ENCODE results near the gene EFCAB11. TPM values are rescaled to one million over a fixed set of nuclear protein-coding genes. Genes with fewer than 3 reads are reported as not detected.
A peak's percentile ranks its signal among the peaks of the same experiment; 100 is the strongest.

Gene EFCAB11
- total RNA-seq, 1 experiment from 2014 or later = 18.1 TPM

DNA sequence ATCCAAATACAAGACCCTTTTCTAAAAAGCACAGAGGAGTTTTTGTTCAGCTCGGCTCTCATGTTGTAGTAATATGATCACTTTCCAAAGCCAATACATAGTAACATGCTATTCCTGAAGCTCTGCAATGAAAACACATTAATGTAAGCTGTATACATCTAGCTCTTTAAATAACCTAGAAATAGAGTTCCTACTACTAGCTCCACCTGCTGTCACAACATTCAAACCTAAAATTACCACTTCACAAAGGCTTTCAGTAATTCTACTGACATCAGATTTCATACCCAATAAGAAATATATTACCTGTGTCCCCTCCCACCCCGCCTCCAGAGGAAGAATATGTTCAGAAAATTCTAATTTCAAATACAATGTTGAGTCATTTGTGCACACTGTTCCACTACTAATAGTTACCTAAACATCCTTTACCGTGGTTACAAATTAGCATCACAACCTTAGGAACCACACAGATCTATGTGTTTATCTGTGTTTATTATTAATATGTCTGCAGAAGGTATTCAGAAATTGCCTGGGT lies 17.8 kb downstream of the EFCAB11 start:
- H3K79me2 ChIP-seq (ENCODE audit: insufficient read depth, low read length) = no peaks in the 10 kb centered on the region
- intact Hi-C loops (cut with micrococcal nuclease) = no loop called here
- H3K36me3 ChIP-seq (ENCODE audit: control insufficient read depth in 1 of 2, insufficient read depth in 2 of 2, low read length in 2 of 2) = no peaks in the 10 kb centered on the region
- no peaks in the 10 kb centered on the region for H3K9me2 ChIP-seq (ENCODE audit: insufficient read depth)
- no TSS peak for BruUV-seq (replicated peaks)
- no peaks in the 10 kb centered on the region for H3K9me3 ChIP-seq (ENCODE audit: control insufficient read depth in 1 of 2, insufficient read depth in 1 of 2, low read depth in 1 of 2, low read length in 2 of 2)
- ChIA-PET CTCF (interaction anchor here (0.8 to 1.8 kb wide), 5 partner anchors 10 to 909 kb away, joined by 3 to 9 read pairs (median 4); no protein-coding TSS in a partner anchor), POLR2A (no interaction called here), RAD21 (ENCODE audit: low non-redundant PET in 1 of 2, low total read pairs in 2 of 2, uncharacterized antibody in 2 of 2, unreplicated experiment in 2 of 2) (no interaction called here)
- TF ChIP-seq, protein P1, sequence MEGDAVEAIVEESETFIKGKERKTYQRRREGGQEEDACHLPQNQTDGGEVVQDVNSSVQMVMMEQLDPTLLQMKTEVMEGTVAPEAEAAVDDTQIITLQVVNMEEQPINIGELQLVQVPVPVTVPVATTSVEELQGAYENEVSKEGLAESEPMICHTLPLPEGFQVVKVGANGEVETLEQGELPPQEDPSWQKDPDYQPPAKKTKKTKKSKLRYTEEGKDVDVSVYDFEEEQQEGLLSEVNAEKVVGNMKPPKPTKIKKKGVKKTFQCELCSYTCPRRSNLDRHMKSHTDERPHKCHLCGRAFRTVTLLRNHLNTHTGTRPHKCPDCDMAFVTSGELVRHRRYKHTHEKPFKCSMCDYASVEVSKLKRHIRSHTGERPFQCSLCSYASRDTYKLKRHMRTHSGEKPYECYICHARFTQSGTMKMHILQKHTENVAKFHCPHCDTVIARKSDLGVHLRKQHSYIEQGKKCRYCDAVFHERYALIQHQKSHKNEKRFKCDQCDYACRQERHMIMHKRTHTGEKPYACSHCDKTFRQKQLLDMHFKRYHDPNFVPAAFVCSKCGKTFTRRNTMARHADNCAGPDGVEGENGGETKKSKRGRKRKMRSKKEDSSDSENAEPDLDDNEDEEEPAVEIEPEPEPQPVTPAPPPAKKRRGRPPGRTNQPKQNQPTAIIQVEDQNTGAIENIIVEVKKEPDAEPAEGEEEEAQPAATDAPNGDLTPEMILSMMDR (IDR thresholded peaks at IDR 0.05 in 2 of 3, conservative IDR thresholded peaks at IDR 0.05 in 1 of 3; ENCODE audit: borderline replicate concordance in 1 of 3, insufficient read depth in 1 of 3, low read depth in 2 of 3, low read length in 2 of 3) = peak in 1 of 3 experiments; percentile 13; a peak in 1 of 6 replicates
- TF ChIP-seq ELF1 (IDR thresholded peaks at IDR 0.05; ENCODE audit: borderline replicate concordance, low read depth) = no peak
- no peak for ATAC-seq
- H3K27me3 ChIP-seq (ENCODE audit: insufficient read depth, low read length) = no peaks in the 10 kb centered on the region
- 0 out of 4 replicates have a peak, but pooled peaks cover 0 to 3% of the 10 kb centered on the region in 2 experiments for H3K4me1 ChIP-seq (ENCODE audit: control insufficient read depth in 1 of 2, insufficient read depth in 2 of 2, low read length in 2 of 2)
- H2AFZ ChIP-seq (ENCODE audit: low read depth, low read length, poor library complexity, severe bottlenecking) = no peak overlapping the region
- H4K20me1 ChIP-seq (ENCODE audit: insufficient read depth) = no peaks in the 10 kb centered on the region
- no peak for DNase-seq (ENCODE audit: low read depth, low spot score)
- no peak overlapping the region for H3K4me3 ChIP-seq (replicated peaks in 1 of 2; ENCODE audit: low read depth in 1 of 2, low read length in 2 of 2)
- H3K4me2 ChIP-seq (ENCODE audit: low read length) = no peak overlapping the region
- no peak overlapping the region for H3K27ac ChIP-seq (ENCODE audit: low read depth, low read length)
- H3K9ac ChIP-seq (ENCODE audit: low read length) = no peak overlapping the region

DNA sequence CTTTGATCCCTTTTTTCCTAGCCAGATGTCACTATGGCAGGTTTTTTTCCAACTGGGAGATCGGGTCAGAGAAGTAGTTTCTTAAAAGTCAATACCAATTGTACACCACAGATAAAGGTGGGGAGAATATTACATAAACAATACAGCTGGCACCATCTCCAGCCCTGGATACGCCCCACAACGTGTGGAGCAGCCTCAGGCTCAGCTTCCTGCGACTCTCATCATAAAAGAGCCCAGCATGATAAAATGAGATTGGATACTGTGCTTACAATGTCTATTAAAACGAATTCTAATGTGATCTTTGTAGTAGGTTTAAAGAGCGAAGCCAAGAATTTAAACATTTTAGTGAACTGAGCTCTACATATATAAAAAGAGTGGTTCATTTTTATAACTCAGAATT lies 21.5 kb downstream of the EFCAB11 start:
- CTCF ChIA-PET = no interaction called here
- TF ChIP-seq CEBPB (IDR thresholded peaks at IDR 0.05; ENCODE audit: low read depth) (no peak), ZFX (IDR thresholded peaks at IDR 0.05) (no peak), ELF1 (IDR thresholded peaks at IDR 0.05; ENCODE audit: borderline replicate concordance, low read depth) (no peak), FOSL1 (IDR thresholded peaks at IDR 0.05; ENCODE audit: low read depth) (no peak), EGR1 (IDR thresholded peaks at IDR 0.05; ENCODE audit: low read depth) (no peak)
- TF ChIP-seq, protein P2, sequence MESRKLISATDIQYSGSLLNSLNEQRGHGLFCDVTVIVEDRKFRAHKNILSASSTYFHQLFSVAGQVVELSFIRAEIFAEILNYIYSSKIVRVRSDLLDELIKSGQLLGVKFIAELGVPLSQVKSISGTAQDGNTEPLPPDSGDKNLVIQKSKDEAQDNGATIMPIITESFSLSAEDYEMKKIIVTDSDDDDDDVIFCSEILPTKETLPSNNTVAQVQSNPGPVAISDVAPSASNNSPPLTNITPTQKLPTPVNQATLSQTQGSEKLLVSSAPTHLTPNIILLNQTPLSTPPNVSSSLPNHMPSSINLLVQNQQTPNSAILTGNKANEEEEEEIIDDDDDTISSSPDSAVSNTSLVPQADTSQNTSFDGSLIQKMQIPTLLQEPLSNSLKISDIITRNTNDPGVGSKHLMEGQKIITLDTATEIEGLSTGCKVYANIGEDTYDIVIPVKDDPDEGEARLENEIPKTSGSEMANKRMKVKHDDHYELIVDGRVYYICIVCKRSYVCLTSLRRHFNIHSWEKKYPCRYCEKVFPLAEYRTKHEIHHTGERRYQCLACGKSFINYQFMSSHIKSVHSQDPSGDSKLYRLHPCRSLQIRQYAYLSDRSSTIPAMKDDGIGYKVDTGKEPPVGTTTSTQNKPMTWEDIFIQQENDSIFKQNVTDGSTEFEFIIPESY (IDR thresholded peaks at IDR 0.05; ENCODE audit: extremely low read depth, insufficient replicate concordance, low read length) = no peak
- TF ChIP-seq, protein P1 (IDR thresholded peaks at IDR 0.05 in 2 of 3, conservative IDR thresholded peaks at IDR 0.05 in 1 of 3; ENCODE audit: borderline replicate concordance in 1 of 3, insufficient read depth in 1 of 3, low read depth in 2 of 3, low read length in 2 of 3) = no peak
- POLR2A ChIA-PET = no interaction called here

More for the DNA sequence above, 21.5 kb downstream of the EFCAB11 start:
- Histone ChIP-seq H3K9me2 (ENCODE audit: insufficient read depth) (no peaks in the 10 kb centered on the region), H3K79me2 (ENCODE audit: insufficient read depth, low read length) (no peaks in the 10 kb centered on the region), H4K20me1 (ENCODE audit: insufficient read depth) (no peaks in the 10 kb centered on the region), H3K9ac (ENCODE audit: low read length) (no peak overlapping the region), H3K9me3 (ENCODE audit: control insufficient read depth in 1 of 2, insufficient read depth in 1 of 2, low read depth in 1 of 2, low read length in 2 of 2) (no peaks in the 10 kb centered on the region), H3K4me3 (replicated peaks in 1 of 2; ENCODE audit: low read depth in 1 of 2, low read length in 2 of 2) (no peak overlapping the region), H3K27ac (ENCODE audit: low read depth, low read length) (no peak overlapping the region), H3K27me3 (ENCODE audit: insufficient read depth, low read length) (no peaks in the 10 kb centered on the region), H3K4me1 (ENCODE audit: control insufficient read depth in 1 of 2, insufficient read depth in 2 of 2, low read length in 2 of 2) (no peaks in the 10 kb centered on the region), H2AFZ (ENCODE audit: low read depth, low read length, poor library complexity, severe bottlenecking) (no peak overlapping the region), H3K36me3 (ENCODE audit: control insufficient read depth in 1 of 2, insufficient read depth in 2 of 2, low read length in 2 of 2) (no peaks in the 10 kb centered on the region; a peak in 1 of 4 replicates), H3K4me2 (ENCODE audit: low read length) (no peak overlapping the region)
- no TSS peak for BruUV-seq (replicated peaks)
- RAD21 ChIA-PET (ENCODE audit: low non-redundant PET in 1 of 2, low total read pairs in 2 of 2, uncharacterized antibody in 2 of 2, unreplicated experiment in 2 of 2) = no interaction called here
- DNase-seq (ENCODE audit: low read depth, low spot score) (no peak), ATAC-seq (no peak)
- intact Hi-C loops (cut with micrococcal nuclease) = no loop called here
